Measurements from ENCODE around the gene CUX1.

Gene CUX1

DNA sequence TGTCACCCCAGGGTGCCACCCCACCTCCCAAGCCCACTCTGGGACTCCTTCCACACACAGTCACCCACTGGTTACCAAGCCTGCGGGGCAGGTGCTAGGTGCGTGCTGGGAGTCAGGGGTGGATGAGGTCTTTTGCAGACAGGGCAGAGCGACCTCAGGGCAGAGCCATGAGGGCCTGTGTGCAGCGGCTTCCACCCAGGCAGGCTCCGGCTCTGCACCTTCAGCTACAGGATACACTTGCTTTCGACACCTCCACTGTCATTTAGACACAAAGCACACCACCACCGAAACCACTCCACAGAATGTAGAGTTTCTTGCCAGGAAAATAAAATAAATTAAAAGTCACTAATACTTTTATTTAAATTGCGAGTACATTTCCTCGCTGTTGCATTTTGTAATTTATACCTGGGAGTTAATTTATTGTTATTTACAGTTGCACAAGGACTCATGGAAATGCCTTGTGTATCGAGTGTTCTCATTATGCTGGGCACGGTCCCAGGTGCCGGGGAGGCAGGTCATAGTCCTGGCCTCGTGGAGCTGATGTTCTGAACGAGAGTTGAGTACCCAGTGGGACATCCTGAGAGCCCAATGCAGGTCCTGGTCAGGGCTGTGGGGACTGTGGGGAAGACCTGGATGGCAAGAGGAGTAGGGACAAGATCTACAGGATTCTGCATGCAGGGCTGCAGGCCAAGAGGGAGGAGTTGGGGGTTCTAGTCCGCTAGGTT is 127.8 kb downstream of the CUX1 start:
- no peak for ATAC-seq
- TF ChIP-seq TOX (CRISPR knock-in tag; IDR thresholded peaks at IDR 0.05; ENCODE audit: borderline replicate concordance) (no peak), ISL1 (CRISPR knock-in tag; IDR thresholded peaks at IDR 0.05) (no peak), GLIS3 (CRISPR knock-in tag; IDR thresholded peaks at IDR 0.05) (no peak), CSDC2 (CRISPR knock-in tag; IDR thresholded peaks at IDR 0.05) (no peak), BACH2 (CRISPR knock-in tag; IDR thresholded peaks at IDR 0.05; ENCODE audit: borderline replicate concordance) (no peak), PPARA (CRISPR knock-in tag; IDR thresholded peaks at IDR 0.05; ENCODE audit: borderline replicate concordance) (no peak), ZFP30 (CRISPR knock-in tag; IDR thresholded peaks at IDR 0.05) (no peak), ZNF565 (CRISPR knock-in tag; conservative IDR thresholded peaks at IDR 0.05; ENCODE audit: low read depth) (no peak), CSRNP3 (CRISPR knock-in tag; IDR thresholded peaks at IDR 0.05) (no peak), ZNF70 (CRISPR knock-in tag; IDR thresholded peaks at IDR 0.05) (no peak), ARNTL (CRISPR knock-in tag; IDR thresholded peaks at IDR 0.05; ENCODE audit: borderline replicate concordance, low read depth) (no peak), SNAI2 (CRISPR knock-in tag; IDR thresholded peaks at IDR 0.05) (no peak), CREB5 (CRISPR knock-in tag; IDR thresholded peaks at IDR 0.05; ENCODE audit: low read depth) (no peak), OSR1 (CRISPR knock-in tag; IDR thresholded peaks at IDR 0.05) (no peak), ESRRG (CRISPR knock-in tag; IDR thresholded peaks at IDR 0.05) (no peak), TSHZ2 (CRISPR knock-in tag; IDR thresholded peaks at IDR 0.05) (no peak), POU6F1 (CRISPR knock-in tag; IDR thresholded peaks at IDR 0.05; ENCODE audit: borderline replicate concordance, low read depth) (no peak)

DNA sequence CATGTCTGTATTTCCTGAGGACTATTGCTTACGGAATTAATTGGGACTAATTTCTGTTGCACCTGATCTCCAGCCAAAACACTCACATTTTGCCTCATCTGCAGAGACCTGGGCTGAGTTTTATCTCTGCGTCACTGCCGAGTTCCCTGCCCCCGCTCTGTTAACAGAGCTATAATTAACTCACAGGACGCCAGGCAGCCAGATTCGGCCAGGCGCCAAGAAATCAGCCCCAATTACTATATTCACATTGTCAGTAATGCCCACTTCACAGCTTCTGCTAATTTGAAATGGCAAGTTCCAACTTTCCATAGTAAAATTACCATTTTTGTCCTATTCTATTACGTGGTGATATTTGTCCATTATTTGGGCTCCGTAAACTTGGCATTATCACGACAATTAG is 130.5 kb downstream of the CUX1 start:
- TF ChIP-seq ZFP3 (CRISPR knock-in tag; IDR thresholded peaks at IDR 0.05) (0 out of 2 replicates have a peak, but pooled peaks have one; percentile 24), GLIS3 (CRISPR knock-in tag; IDR thresholded peaks at IDR 0.05) (0 out of 2 replicates have a peak, but pooled peaks have one; percentile 11), SNAI2 (CRISPR knock-in tag; IDR thresholded peaks at IDR 0.05) (no peak), TCF4 (CRISPR knock-in tag; IDR thresholded peaks at IDR 0.05; ENCODE audit: borderline replicate concordance) (peak; percentile 85), TSHZ2 (CRISPR knock-in tag; IDR thresholded peaks at IDR 0.05) (peak; percentile 96), ZC3H10 (CRISPR knock-in tag; IDR thresholded peaks at IDR 0.05) (peak; percentile 38; the same call in 1 of the 2 replicates), PPARA (CRISPR knock-in tag; IDR thresholded peaks at IDR 0.05; ENCODE audit: borderline replicate concordance) (no peak)
- peak; percentile 54 for ATAC-seq

All from SK-N-SH treated with all-trans-retinoic acid at 6 μM for 48 hours (cell line).